ENCODE measurements around the gene PLAAT5. TPM values are rescaled to one million over a fixed set of nuclear protein-coding genes. Genes with fewer than 3 reads are reported as not detected.

Gene PLAAT5
- total RNA-seq, 1 experiment from 2014 or later = 8.5 TPM

DNA sequence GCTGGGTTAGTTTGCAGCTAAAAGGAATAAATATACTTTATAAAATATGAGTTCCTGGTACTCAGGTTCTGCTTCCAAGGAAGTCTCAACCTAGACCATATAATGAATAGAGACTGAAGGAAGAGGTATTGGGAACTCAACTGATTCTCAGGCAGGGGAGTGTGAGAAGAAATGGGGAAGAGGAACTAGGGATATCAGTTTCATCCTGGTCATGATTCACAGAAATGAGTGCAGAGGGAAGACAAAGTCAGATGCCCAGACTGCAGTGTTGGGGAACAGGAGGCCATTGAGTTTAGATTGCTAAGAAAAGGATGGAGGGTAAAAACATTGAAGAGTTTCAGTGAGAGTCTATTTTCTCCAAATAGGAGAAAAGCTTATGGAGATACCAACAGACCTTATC, 28.8 kb downstream of the PLAAT5 start:
- no peak overlapping the region for H4K8ac ChIP-seq (replicated peaks; ENCODE audit: insufficient read length, low read depth, low read length)
- no peaks in the 10 kb centered on the region; the same call in 1 of the 2 replicates for H3K79me2 ChIP-seq (ENCODE audit: insufficient read depth, low read length)
- H2BK5ac ChIP-seq (ENCODE audit: insufficient read length, low read length) = no peak overlapping the region
- no peak overlapping the region for H3T11ph ChIP-seq (ENCODE audit: low read length)
- H3K14ac ChIP-seq (ENCODE audit: insufficient read depth, low read length) = no peak overlapping the region
- no peak overlapping the region for H2BK20ac ChIP-seq (ENCODE audit: low read depth, low read length, poor library complexity, severe bottlenecking)
- peaks cover 0 to 37% (median 4%) of the 10 kb centered on the region in 3 experiments; a peak in 5 of 7 replicates for H3K36me3 Mint-ChIP-seq (ENCODE audit: insufficient read depth in 1 of 3, low read depth in 3 of 3)
- no peak overlapping the region for H4K5ac ChIP-seq (ENCODE audit: insufficient read length, low read depth, low read length)
- no peak overlapping the region for H3K56ac ChIP-seq (ENCODE audit: insufficient read length, low read depth, low read length)
- H3K79me1 ChIP-seq (ENCODE audit: insufficient read depth, low read depth, low read length, poor library complexity, severe bottlenecking) = no peaks in the 10 kb centered on the region
- no peaks in the 10 kb centered on the region; the same call in 1 of the 2 replicates for H3K4me1 ChIP-seq (ENCODE audit: insufficient read depth, low read length)
- no peak for DNase-seq
- H3K4me1 Mint-ChIP-seq = peaks cover 0 to 14% of the 10 kb centered on the region in 2 experiments; a peak in 2 of 4 replicates
- H3K23me2 ChIP-seq (ENCODE audit: insufficient read length, low read depth, low read length, poor library complexity, severe bottlenecking) = no peaks in the 10 kb centered on the region
- TF ChIP-seq, protein P1, sequence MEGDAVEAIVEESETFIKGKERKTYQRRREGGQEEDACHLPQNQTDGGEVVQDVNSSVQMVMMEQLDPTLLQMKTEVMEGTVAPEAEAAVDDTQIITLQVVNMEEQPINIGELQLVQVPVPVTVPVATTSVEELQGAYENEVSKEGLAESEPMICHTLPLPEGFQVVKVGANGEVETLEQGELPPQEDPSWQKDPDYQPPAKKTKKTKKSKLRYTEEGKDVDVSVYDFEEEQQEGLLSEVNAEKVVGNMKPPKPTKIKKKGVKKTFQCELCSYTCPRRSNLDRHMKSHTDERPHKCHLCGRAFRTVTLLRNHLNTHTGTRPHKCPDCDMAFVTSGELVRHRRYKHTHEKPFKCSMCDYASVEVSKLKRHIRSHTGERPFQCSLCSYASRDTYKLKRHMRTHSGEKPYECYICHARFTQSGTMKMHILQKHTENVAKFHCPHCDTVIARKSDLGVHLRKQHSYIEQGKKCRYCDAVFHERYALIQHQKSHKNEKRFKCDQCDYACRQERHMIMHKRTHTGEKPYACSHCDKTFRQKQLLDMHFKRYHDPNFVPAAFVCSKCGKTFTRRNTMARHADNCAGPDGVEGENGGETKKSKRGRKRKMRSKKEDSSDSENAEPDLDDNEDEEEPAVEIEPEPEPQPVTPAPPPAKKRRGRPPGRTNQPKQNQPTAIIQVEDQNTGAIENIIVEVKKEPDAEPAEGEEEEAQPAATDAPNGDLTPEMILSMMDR (conservative IDR thresholded peaks at IDR 0.05) = no peak
- H2AK5ac ChIP-seq (ENCODE audit: insufficient read length, low read length) = no peak overlapping the region
- no peaks in the 10 kb centered on the region for H3K9me3 ChIP-seq (ENCODE audit: control insufficient read depth, low read depth, low read length)
- H2BK15ac ChIP-seq (ENCODE audit: low read depth, low read length) = no peak overlapping the region
- no peak overlapping the region for H3K9ac ChIP-seq (ENCODE audit: extremely low read depth, insufficient read length, low read length)
- no peak overlapping the region for H3K4ac ChIP-seq (ENCODE audit: low read depth, low read length)
- no peak overlapping the region for H2AFZ ChIP-seq (ENCODE audit: low read length)
- no peak overlapping the region for H3K27ac ChIP-seq (ENCODE audit: insufficient read length, low read depth, low read length)
- H3K27me3 ChIP-seq (ENCODE audit: insufficient read depth, low read length) = no peaks in the 10 kb centered on the region
- no peak overlapping the region for H2BK120ac ChIP-seq (ENCODE audit: low read depth, low read length, poor library complexity, severe bottlenecking)
- no peak overlapping the region for H3K23ac ChIP-seq (ENCODE audit: insufficient read length, low read depth, low read length)
- no peak overlapping the region for H2BK12ac ChIP-seq (ENCODE audit: insufficient read length, low read depth, low read length)
- H3K4me2 ChIP-seq (ENCODE audit: insufficient read depth, insufficient read length, low read length) = no peak overlapping the region
- H3K27ac Mint-ChIP-seq = no peak overlapping the region
- H4K91ac ChIP-seq (ENCODE audit: insufficient read length, low read depth, low read length) = no peak overlapping the region
- no peaks in the 10 kb centered on the region for H3K27me3 Mint-ChIP-seq (ENCODE audit: low read depth)
- no peaks in the 10 kb centered on the region for H4K20me1 ChIP-seq (ENCODE audit: control insufficient read depth, insufficient read depth, insufficient read length)
- H3K18ac ChIP-seq (ENCODE audit: insufficient read length, low read depth, low read length) = no peak overlapping the region
- no peaks in the 10 kb centered on the region for H3K9me3 Mint-ChIP-seq
- no peak overlapping the region for H3K4me3 Mint-ChIP-seq
